PC-9 (cell line): ENCODE results near the gene SPRY2. TPM values are rescaled to one million over a fixed set of nuclear protein-coding genes. Genes with fewer than 3 reads are reported as not detected.

Experiments used
- BruUV-seq: library from RNA; stranded (reverse); fragments of 400-500 nt; replicated peaks from 2 replicates; lab custom pipeline; 2021; lab: Mats Ljungman, UMichigan
- CTCF ChIA-PET: fragments of 300-600 bp; sonication (Branson Sonifier 250); formaldehyde crosslinking; loops from one replicate; lab custom pipeline; 2022; ENCODE audit warnings: antibody characterized with exemption; lab: Charles Lee
- POLR2A ChIA-PET: fragments of 300-600 bp; sonication (Branson Sonifier 250); formaldehyde crosslinking; loops from one replicate; lab custom pipeline; 2022; ENCODE audit warnings: antibody characterized with exemption; ENCODE audit not compliant: unreplicated experiment; lab: Charles Lee
- DNase-seq, 2 experiments: peaks; one replicate each; pipeline versions ENCODE4 v3.0.0 to v3.0.0-alpha.2; 2015 to 2022; ENCODE audit warnings: mixed read lengths in 1 of 2
- H2AFZ ChIP-seq: fragments of 200-600 bp; sonication (generic); 2 replicates; pipeline ENCODE4 v1.8.1; 2017; ENCODE audit warnings: antibody characterized with exemption
- H3F3A ChIP-seq: fragments of 200-600 bp; sonication (generic); 2 replicates; pipeline ENCODE4 v1.8.1; 2017; ENCODE audit warnings: antibody characterized with exemption, mild to moderate bottlenecking, low read depth; ENCODE audit not compliant: insufficient read depth
- H3K27ac ChIP-seq: fragments of 200-600 bp; sonication (generic); 2 replicates; pipeline ENCODE4 v1.6.1; 2016; ENCODE audit warnings: mixed run types
- H3K27me3 ChIP-seq: fragments of 200-600 bp; sonication (generic); 2 replicates; pipeline ENCODE4 v1.6.1; 2016; ENCODE audit warnings: low read depth, mixed run types; ENCODE audit not compliant: insufficient read depth
- H3K36me3 ChIP-seq: fragments of 200-600 bp; sonication (generic); 2 replicates; pipeline ENCODE4 v1.6.1; 2016; ENCODE audit warnings: low read depth, mixed run types
- H3K4me1 ChIP-seq: fragments of 200-600 bp; sonication (generic); replicated peaks from 2 replicates; pipeline ENCODE4 v1.6.1; 2016; ENCODE audit warnings: mixed run types; ENCODE audit not compliant: insufficient read depth
- H3K4me2 ChIP-seq: fragments of 200-600 bp; sonication (generic); 2 replicates; pipeline ENCODE4 v1.6.1; 2017; ENCODE audit warnings: mixed run types
- H3K4me3 ChIP-seq: fragments of 200-600 bp; sonication (generic); 2 replicates; pipeline ENCODE4 v1.6.1; 2016; ENCODE audit warnings: mixed run types
- H3K79me2 ChIP-seq: fragments of 200-600 bp; sonication (generic); 2 replicates; pipeline ENCODE4 v1.6.1; 2017; ENCODE audit warnings: low read depth, mixed run types
- H3K9me2 ChIP-seq: fragments of 200-600 bp; sonication (generic); 2 replicates; pipeline ENCODE4 v1.8.1; 2017; ENCODE audit warnings: mild to moderate bottlenecking; ENCODE audit not compliant: insufficient read depth
- H3K9me3 ChIP-seq: fragments of 200-600 bp; sonication (generic); 2 replicates; pipeline ENCODE4 v1.8.1; 2016; ENCODE audit warnings: low read depth; ENCODE audit not compliant: insufficient read depth
- H4K20me1 ChIP-seq: fragments of 200-600 bp; sonication (generic); 2 replicates; pipeline ENCODE4 v1.8.1; 2017; ENCODE audit not compliant: insufficient read depth
- CTCF ChIP-seq: fragments of 200-600 bp; sonication (generic); conservative IDR thresholded peaks from 2 replicates; pipeline ENCODE4 v1.6.1; 2017; ENCODE audit warnings: mixed run types, antibody characterized with exemption, mild to moderate bottlenecking, moderate library complexity
- EZH2 ChIP-seq: fragments of 200-600 bp; sonication (generic); IDR thresholded peaks from 2 replicates; pipeline ENCODE4 v1.8.0; 2017; ENCODE audit warnings: antibody characterized with exemption, low read depth
- intact Hi-C: fragments of 100-400 bp; cut with micrococcal nuclease; formaldehyde crosslinking; loops from one replicate; pipeline ENCODE4 v1.10.0; 2022; ENCODE audit not compliant: unreplicated experiment
- total RNA-seq: library from RNA; stranded (reverse); gene quantifications from 2 replicates; pipeline ENCODE4 v1.2.3, GENCODE V29; 2021

Gene SPRY2
- total RNA-seq, 1 experiment from 2014 or later = 13.4 TPM

GRCh38 chr13:80361883-80362327 lies 21.0 kb upstream of the SPRY2 start:
- H2AFZ ChIP-seq = no peak overlapping the region
- no peak for DNase-seq
- no peak overlapping the region for H3K4me2 ChIP-seq
- intact Hi-C loops = loop anchor here (5.0 kb wide), 1 partner anchor 730 kb away; no protein-coding TSS in a partner anchor
- no TSS peak for BruUV-seq
- ChIA-PET CTCF (no interaction called here), POLR2A (no interaction called here)
- no peaks in the 10 kb centered on the region for H3K79me2 ChIP-seq
- H3K27me3 ChIP-seq = no peaks in the 10 kb centered on the region
- no peaks in the 10 kb centered on the region for H3K4me1 ChIP-seq
- no peaks in the 10 kb centered on the region for H3K9me3 ChIP-seq
- H4K20me1 ChIP-seq = no peaks in the 10 kb centered on the region
- no peaks in the 10 kb centered on the region for H3K9me2 ChIP-seq
- no peaks in the 10 kb centered on the region for H3F3A ChIP-seq
- TF ChIP-seq EZH2 (no peak), CTCF (no peak)
- H3K36me3 ChIP-seq = no peaks in the 10 kb centered on the region
- no peak overlapping the region for H3K27ac ChIP-seq
- H3K4me3 ChIP-seq = no peak overlapping the region

- intact Hi-C loops = loop anchor here (5.0 kb wide), 1 partner anchor 729 kb away; no protein-coding TSS in a partner anchor
- no peaks in the 10 kb centered on the region for H3F3A ChIP-seq
- no TSS peak for BruUV-seq
- H3K27me3 ChIP-seq = no peaks in the 10 kb centered on the region
- no peak for DNase-seq
- no peaks in the 10 kb centered on the region for H3K4me1 ChIP-seq
- CTCF ChIA-PET = no interaction called here
- POLR2A ChIA-PET = no interaction called here
- no peak overlapping the region for H3K4me2 ChIP-seq
- no peak overlapping the region for H3K4me3 ChIP-seq
- H3K36me3 ChIP-seq = no peaks in the 10 kb centered on the region
- TF ChIP-seq CTCF (no peak), EZH2 (no peak)
- no peaks in the 10 kb centered on the region for H3K79me2 ChIP-seq
- no peak overlapping the region for H2AFZ ChIP-seq
- no peaks in the 10 kb centered on the region for H4K20me1 ChIP-seq
- H3K9me3 ChIP-seq = no peaks in the 10 kb centered on the region
- no peaks in the 10 kb centered on the region for H3K9me2 ChIP-seq
- H3K27ac ChIP-seq = no peak overlapping the region
Observed at GRCh38 chr13:80361298-80361697, 20.4 kb upstream of the SPRY2 start.

GRCh38 chr13:80360453-80360800 lies 19.5 kb upstream of the SPRY2 start:
- Histone ChIP-seq H3K9me2 (no peaks in the 10 kb centered on the region), H3K4me3 (no peak overlapping the region), H4K20me1 (no peaks in the 10 kb centered on the region), H3K9me3 (no peaks in the 10 kb centered on the region), H3K36me3 (no peaks in the 10 kb centered on the region), H3K27ac (no peak overlapping the region), H3K79me2 (no peaks in the 10 kb centered on the region), H3F3A (no peaks in the 10 kb centered on the region), H3K27me3 (no peaks in the 10 kb centered on the region), H3K4me1 (no peaks in the 10 kb centered on the region), H2AFZ (no peak overlapping the region), H3K4me2 (no peak overlapping the region)
- ChIA-PET POLR2A (no interaction called here), CTCF (no interaction called here)
- TF ChIP-seq EZH2 (no peak), CTCF (no peak)
- BruUV-seq = no TSS peak
- intact Hi-C loops = loop anchor here (5.0 kb wide), 1 partner anchor 728 kb away; no protein-coding TSS in a partner anchor
- no peak for DNase-seq
